Natural killer cell (primary cell): ENCODE measurements around the gene TENT4B. TPM values are rescaled to one million over a fixed set of nuclear protein-coding genes. Genes with fewer than 3 reads are reported as not detected.

Source experiments
- ATAC-seq, 3 donors: fragments of 150-1000 bp in 2 of 3; fragments of 200-7000 bp in 1 of 3; cut with Tn5 transposase; 1 replicate in 1 of 3; 2 replicates in 2 of 3; pipeline ENCODE4 v1.10.0; 2021; ENCODE audit warnings: mild to moderate bottlenecking in 2 of 3, moderate library complexity in 2 of 3
- DNase-seq, 2 donors: peaks; one replicate each; pipeline versions ENCODE4 v3.0.0 to v3.0.0-alpha.2; 2013 to 2021; ENCODE audit warnings: mixed read lengths in 1 of 2
- H3K27ac ChIP-seq: one replicate; pipeline ENCODE4 v1.5.1; 2013; ENCODE audit warnings: mild to moderate bottlenecking, low read length
- H3K27me3 ChIP-seq: one replicate; pipeline ENCODE4 v1.6.1; 2013; ENCODE audit warnings: low read length; ENCODE audit not compliant: control insufficient read depth, insufficient read depth
- H3K36me3 ChIP-seq: one replicate; pipeline ENCODE4 v1.6.1; 2013; ENCODE audit warnings: low read length; ENCODE audit not compliant: control insufficient read depth, insufficient read depth
- H3K4me1 ChIP-seq: one replicate; pipeline ENCODE4 v1.6.1; 2013; ENCODE audit warnings: low read length; ENCODE audit not compliant: control insufficient read depth, insufficient read depth
- H3K4me3 ChIP-seq: one replicate; pipeline ENCODE4 v1.5.1; 2013; ENCODE audit warnings: low read length
- H3K9me3 ChIP-seq: one replicate; pipeline ENCODE4 v1.6.1; 2013; ENCODE audit warnings: low read length; ENCODE audit not compliant: control insufficient read depth, insufficient read depth
- H3K27ac Mint-ChIP-seq, 2 donors: one replicate each; pipeline ENCODE4 v1.8.0; 2022; ENCODE audit warnings: mild to moderate bottlenecking in 2 of 2, mixed read lengths in 2 of 2, moderate library complexity in 1 of 2
- H3K27me3 Mint-ChIP-seq, 2 donors: one replicate each; pipeline ENCODE4 v1.8.0; 2022; ENCODE audit warnings: low read depth in 2 of 2, mixed read lengths in 2 of 2
- H3K36me3 Mint-ChIP-seq: one replicate; pipeline ENCODE4 v1.8.0; 2022; ENCODE audit warnings: mixed read lengths
- H3K4me1 Mint-ChIP-seq, 2 donors: one replicate each; pipeline ENCODE4 v1.8.0; 2022; ENCODE audit warnings: mixed read lengths in 2 of 2
- H3K4me3 Mint-ChIP-seq: one replicate; pipeline ENCODE4 v1.8.0; 2022; ENCODE audit warnings: mild to moderate bottlenecking, moderate library complexity, mixed read lengths
- H3K9me3 Mint-ChIP-seq, 2 donors: one replicate each; pipeline ENCODE4 v1.8.0; 2022; ENCODE audit warnings: mixed read lengths in 2 of 2
- CTCF ChIP-seq: fragments of 200-600 bp; IDR thresholded peaks from one replicate; pipeline ENCODE4 v1.8.0; 2022; ENCODE audit warnings: antibody characterized with exemption
- WGBS: methylation state at CpG from one replicate; pipeline ENCODE4 v1.1.7; 2013; ENCODE audit warnings: missing lambda C conversion rate; ENCODE audit not compliant: insufficient coverage; 5-methylcytosine and 5-hydroxymethylcytosine counted together
- intact Hi-C: fragments of 100-400 bp; cut with micrococcal nuclease; formaldehyde crosslinking; loops from one replicate; pipeline ENCODE4 v1.14.2; 2022
- total RNA-seq, 4 donors: library from RNA; stranded (reverse); fragments of 120-200 nt in 1 of 4; gene quantifications; one replicate each; pipeline versions ENCODE4 v1.2.3 to v1.2.4, GENCODE V29; 2013 to 2022

The TENT4B gene
- total RNA-seq, 3 donors from 2014 or later (not counting 1 experiment from before 2014, with no cell fraction given): 37.5 to 48.7 (median 44.4) TPM

GRCh38 chr16:50253514-50253910 is 100.4 kb downstream of the TENT4B start:
- no peak overlapping the region for H3K4me3 ChIP-seq
- ATAC-seq: peak in 1 of 3 donors; percentile 34
- Mint-ChIP-seq H3K36me3 (no peaks in the 10 kb centered on the region), H3K9me3 (no peaks in the 10 kb centered on the region), H3K27me3 (no peaks in the 10 kb centered on the region), H3K27ac (peak overlapping the region; percentile 68 to 71), H3K4me1 (peaks cover 24 to 38% of the 10 kb centered on the region in 2 donors), H3K4me3 (peak overlapping the region; percentile 9)
- intact Hi-C loops: loop anchor here (1.0 kb wide), 1 partner anchor 8 kb away; no protein-coding TSS in a partner anchor
- no peaks in the 10 kb centered on the region for H3K27me3 ChIP-seq
- no peaks in the 10 kb centered on the region for H3K36me3 ChIP-seq
- no peak for TF ChIP-seq CTCF
- 64% methylated on average over 8 of the region's 8 CpGs for WGBS
- H3K4me1 ChIP-seq: no peaks in the 10 kb centered on the region
- no peaks in the 10 kb centered on the region for H3K9me3 ChIP-seq
- no peak for DNase-seq
- H3K27ac ChIP-seq: no peak overlapping the region

GRCh38 chr16:50254072-50254471 is 101.0 kb downstream of the TENT4B start:
- TF ChIP-seq CTCF: no peak
- peaks cover 24 to 36% of the 10 kb centered on the region in 2 donors for H3K4me1 Mint-ChIP-seq
- intact Hi-C loops: no loop called here
- no peak for ATAC-seq
- Histone ChIP-seq H3K9me3 (no peaks in the 10 kb centered on the region), H3K4me1 (no peaks in the 10 kb centered on the region), H3K27ac (no peak overlapping the region), H3K27me3 (no peaks in the 10 kb centered on the region), H3K36me3 (no peaks in the 10 kb centered on the region), H3K4me3 (no peak overlapping the region)
- peak overlapping the region; percentile 38 for H3K4me3 Mint-ChIP-seq
- no peak for DNase-seq
- no peaks in the 10 kb centered on the region for H3K9me3 Mint-ChIP-seq
- H3K27me3 Mint-ChIP-seq: no peaks in the 10 kb centered on the region
- peak overlapping the region; percentile 68 to 71 for H3K27ac Mint-ChIP-seq
- H3K36me3 Mint-ChIP-seq: no peaks in the 10 kb centered on the region
- WGBS: 82% methylated on average over 7 of the region's 7 CpGs

GRCh38 chr16:50255538-50255937 is 102.4 kb downstream of the TENT4B start:
- Mint-ChIP-seq H3K27me3 (no peaks in the 10 kb centered on the region), H3K27ac (no peak overlapping the region), H3K36me3 (no peaks in the 10 kb centered on the region), H3K9me3 (no peaks in the 10 kb centered on the region), H3K4me3 (no peak overlapping the region), H3K4me1 (peaks cover 37 to 42% of the 10 kb centered on the region in 2 donors)
- no peaks in the 10 kb centered on the region for H3K9me3 ChIP-seq
- H3K36me3 ChIP-seq: no peaks in the 10 kb centered on the region
- peaks cover 12% of the 10 kb centered on the region for H3K4me1 ChIP-seq
- no peak overlapping the region for H3K4me3 ChIP-seq
- intact Hi-C loops: no loop called here
- no peak for DNase-seq
- no peak for TF ChIP-seq CTCF
- H3K27ac ChIP-seq: no peak overlapping the region
- no peaks in the 10 kb centered on the region for H3K27me3 ChIP-seq
- WGBS: 94% methylated on average over 2 of the region's 2 CpGs
- ATAC-seq: no peak

GRCh38 chr16:50256604-50257003 is 103.5 kb downstream of the TENT4B start:
- WGBS: 100% methylated on average over 1 of the region's 1 CpG

More at GRCh38 chr16:50256604-50257003, 103.5 kb downstream of the TENT4B start:
- H3K27me3 ChIP-seq: no peaks in the 10 kb centered on the region
- Mint-ChIP-seq H3K9me3 (no peaks in the 10 kb centered on the region), H3K36me3 (no peaks in the 10 kb centered on the region), H3K4me3 (no peak overlapping the region), H3K27ac (no peak overlapping the region), H3K4me1 (peaks cover 43 to 53% of the 10 kb centered on the region in 2 donors), H3K27me3 (no peaks in the 10 kb centered on the region)
- no peak overlapping the region for H3K4me3 ChIP-seq
- peaks cover 18% of the 10 kb centered on the region for H3K4me1 ChIP-seq
- H3K36me3 ChIP-seq: no peaks in the 10 kb centered on the region
- DNase-seq: no peak
- no peaks in the 10 kb centered on the region for H3K9me3 ChIP-seq
- ATAC-seq: no peak
- no peak for TF ChIP-seq CTCF
- intact Hi-C loops: no loop called here
- H3K27ac ChIP-seq: no peak overlapping the region
